GM19438 (cell line): ENCODE results near the gene SLC10A7.
"Not testable (repeated sequence)": the region's sequence is repeated elsewhere in the genome, so short reads cannot be mapped to it uniquely, and the experiment has no call there.

Experiments used
- ATAC-seq: cut with Tn5 transposase; IDR thresholded peaks from one replicate; pipeline ENCODE4 v1.9.1; 2021; ENCODE audit warnings: low read depth; ENCODE audit not compliant: unreplicated experiment

The SLC10A7 gene

DNA sequence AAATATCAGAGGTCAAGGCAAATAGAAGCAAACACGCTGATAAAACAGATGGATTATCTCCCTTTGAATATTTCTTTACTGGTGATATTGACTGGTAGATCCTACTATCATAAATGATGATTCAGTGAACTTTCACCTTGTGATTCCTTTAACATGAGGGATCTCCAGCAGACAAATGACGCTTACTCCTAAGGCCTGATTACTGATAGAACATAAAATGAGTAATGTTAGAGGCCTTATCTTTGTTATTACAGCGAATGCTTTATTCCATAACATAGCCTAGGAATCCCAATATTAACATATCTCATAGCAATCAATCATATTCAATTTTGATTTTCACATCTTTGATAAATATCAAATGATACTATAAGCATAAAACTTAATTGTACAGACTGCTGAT is 152.3 kb downstream of the SLC10A7 start:
- no peak for ATAC-seq

DNA sequence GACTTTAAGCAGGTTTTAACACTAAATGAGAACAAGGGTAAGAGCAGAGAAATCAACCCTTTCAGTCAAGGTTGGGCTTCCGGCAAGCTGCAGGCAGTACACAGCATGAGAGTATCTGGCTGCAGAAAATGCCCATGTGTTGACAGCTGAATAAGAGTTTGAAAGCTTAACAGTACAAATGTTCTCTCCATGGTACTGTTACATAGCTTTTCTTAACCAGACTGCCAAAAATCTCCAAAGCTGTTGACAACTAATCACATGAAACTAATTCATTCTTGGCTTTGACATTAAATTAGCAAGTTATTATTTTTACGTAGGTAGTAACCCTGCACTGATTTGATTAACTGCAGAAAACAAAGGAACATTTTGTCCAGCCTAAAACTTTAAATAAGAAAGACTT is 153.5 kb downstream of the SLC10A7 start:
- ATAC-seq: no peak

DNA sequence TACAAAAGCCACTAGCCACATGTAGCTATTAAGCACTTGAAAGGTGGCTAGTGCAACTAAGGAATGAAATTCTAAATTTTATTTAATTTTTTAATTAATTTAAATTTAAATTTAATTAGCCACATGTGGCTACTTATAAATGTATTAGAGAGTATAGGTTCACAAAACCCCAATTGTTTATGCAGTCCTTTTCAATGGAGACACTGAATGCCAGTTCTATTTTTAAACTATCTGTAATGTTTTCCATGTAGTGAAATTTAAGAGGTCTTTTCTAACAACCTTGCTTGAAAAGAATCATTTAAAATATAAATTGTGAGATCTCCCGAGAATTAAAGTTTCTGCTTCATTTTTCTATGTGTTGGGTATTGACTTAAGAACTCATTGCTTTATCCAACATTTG is 154.4 kb downstream of the SLC10A7 start:
- no peak for ATAC-seq

DNA sequence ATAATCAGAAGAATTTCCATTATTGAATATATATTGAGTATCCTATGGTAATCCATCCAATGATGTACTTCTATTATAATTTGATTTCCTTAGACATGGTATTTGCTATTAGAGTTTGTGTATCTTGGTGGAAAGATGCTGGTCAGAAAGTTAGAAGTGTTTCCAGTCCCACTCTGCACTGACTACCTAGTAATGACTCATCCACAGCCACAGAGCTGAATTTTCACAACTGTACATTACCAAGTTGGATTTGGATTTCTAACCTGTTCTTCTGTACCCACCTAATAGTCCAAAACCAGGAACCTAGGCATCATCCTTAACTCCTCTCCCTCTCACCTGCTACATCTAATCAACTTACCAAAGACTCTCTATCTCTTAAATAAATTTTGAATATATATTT is 162.0 kb downstream of the SLC10A7 start:
- ATAC-seq: no peak

DNA sequence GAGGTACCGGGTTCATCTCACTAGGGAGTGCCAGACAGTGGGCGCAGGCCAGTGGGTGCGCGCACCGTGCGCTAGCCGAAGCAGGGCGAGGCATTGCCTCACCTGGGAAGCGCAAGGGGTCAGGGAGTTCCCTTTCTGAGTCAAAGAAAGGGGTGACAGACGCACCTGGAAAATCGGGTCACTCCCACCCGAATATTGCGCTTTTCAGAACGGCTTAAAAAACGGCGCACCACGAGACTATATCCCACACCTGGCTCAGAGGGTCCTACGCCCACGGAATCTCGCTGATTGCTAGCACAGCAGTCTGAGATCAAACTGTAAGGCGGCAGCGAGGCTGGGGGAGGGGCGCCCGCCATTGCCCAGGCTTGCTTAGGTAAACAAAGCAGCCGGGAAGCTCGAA is 171.6 kb downstream of the SLC10A7 start:
- ATAC-seq: not testable (repeated sequence)

DNA sequence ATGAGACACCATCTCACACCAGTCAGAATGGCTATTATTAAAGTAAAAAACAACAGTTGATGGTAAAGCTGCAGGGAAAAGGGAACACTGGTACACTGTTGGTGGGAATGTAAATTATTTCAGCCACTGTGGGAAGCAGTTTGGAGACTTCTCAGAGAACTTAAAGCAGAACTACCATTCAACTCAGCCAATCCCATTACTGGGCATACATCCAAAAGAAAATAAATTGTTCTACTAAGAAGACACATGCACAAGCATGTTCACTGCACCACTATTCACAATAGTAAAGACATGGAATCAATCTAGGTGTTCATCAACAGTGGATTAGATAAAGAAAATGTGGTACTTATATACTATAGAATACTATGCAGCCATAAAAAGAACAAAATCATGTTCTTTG is 172.4 kb downstream of the SLC10A7 start:
- ATAC-seq: no peak

DNA sequence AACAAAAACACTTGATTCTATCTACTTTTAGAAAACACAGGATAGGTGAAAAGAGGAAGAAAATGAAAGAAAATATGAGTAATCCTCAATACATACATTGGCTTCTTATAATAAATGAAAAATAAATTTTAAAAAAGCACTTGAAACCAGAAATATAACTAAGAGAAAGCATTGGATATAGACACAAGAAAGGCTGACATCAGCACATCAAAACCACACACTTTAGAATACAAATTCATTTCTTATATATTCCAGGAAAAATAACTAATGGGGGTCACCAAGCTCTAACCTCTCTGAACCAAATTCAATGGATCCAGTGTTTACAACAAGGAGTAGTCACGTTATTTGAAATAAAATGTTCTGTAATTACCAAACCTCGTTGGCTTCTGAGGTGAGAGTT is 173.9 kb downstream of the SLC10A7 start:
- no peak for ATAC-seq

DNA sequence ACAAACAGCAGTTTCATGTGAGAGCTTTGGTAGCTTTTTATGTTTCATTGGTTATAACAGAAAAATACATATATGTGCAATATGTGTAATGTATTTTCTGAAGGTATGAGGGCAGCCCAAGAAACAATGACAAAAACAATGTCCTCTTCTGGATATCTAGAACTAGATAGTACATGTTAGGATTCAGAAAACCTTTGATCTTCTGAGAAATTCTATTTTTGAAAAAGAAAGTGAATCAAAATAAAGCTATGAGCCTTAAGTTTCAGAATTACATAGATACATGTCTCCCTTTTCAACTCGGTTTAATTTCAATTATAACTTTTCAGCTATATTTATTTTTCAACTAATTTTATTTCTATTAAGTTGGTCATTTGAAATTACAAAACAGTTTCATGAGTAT is 175.5 kb downstream of the SLC10A7 start:
- no peak for ATAC-seq

DNA sequence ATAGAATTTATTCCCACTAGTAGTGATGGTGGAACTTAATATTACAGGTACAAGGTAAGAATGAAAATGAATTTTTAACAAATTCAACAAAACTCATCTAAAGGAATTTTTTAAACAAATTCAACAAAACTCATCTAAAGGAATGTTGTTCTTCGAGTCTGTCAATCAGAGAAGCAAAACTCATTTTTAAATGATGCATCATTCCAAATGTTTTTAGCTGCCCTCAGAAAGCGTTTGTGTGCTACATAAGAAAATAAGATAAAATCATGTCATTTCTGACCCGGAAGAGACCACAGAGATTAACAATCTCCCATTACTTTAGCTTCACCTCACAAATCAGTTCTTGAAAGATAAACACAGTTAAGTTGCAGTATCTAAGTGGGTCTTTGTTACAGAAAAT is 178.0 kb downstream of the SLC10A7 start:
- no peak for ATAC-seq

DNA sequence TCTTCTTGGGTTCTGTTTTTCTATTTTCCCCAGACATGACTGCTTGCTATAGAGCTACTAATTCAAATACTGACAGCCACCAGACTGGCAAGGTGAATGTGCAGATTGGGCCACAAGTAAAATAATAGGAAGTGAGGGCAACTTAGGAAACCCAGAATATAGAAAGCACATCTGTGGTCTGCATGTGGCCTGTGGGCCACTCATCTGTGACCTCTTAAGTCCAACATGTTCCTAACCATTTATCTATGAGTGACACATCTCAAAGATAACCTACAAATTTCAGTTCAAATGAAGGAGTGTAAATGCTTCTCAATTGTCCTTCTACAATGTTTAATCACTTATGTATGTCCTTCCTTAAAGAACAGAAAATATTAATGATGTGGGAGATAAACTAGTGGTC is 178.5 kb downstream of the SLC10A7 start:
- peak; percentile 82 for ATAC-seq

DNA sequence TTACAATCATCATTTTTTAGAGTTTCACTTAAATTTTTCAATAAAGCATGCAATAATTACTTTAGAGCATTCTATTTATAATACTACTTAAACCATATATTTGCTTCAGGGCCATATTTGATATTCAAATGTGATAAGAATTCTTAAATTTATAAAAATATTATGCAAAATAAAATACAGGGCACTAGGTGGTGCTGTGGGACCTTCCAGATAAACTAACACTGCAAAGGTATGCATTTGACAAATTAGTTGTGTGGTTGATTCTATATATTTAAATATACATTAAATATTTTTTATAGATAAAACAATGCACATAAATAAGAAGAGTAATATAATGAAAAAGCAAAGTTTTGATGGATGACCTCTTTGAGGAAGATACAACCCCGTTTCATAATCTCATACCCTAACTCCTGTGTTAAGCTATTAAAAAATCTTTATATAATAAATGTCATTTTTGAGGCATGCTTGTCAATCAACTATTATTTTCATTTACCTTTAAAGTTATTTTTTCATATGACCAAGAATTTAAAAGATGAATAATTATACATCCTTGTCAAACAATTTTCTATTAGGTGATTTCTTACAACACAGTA is 179.0 kb downstream of the SLC10A7 start:
- ATAC-seq: no peak

DNA sequence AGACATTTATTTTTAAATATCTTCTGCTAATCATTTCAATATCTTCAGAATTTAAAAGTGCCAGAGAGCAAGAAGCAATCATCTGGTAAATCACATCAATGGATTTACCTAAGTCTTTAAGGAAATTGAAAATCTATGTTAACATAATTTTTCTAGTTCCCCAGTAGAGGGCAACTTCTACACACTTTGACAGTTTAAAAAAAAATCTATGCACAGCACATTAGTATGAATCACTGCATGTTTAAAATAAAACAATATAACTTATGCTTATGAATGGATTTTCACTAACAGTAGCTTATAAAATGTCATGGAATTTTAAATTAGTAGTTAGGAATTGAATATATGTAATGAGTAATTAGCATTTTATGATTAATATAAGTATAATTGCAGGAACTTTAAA is 180.9 kb downstream of the SLC10A7 start:
- ATAC-seq: no peak

DNA sequence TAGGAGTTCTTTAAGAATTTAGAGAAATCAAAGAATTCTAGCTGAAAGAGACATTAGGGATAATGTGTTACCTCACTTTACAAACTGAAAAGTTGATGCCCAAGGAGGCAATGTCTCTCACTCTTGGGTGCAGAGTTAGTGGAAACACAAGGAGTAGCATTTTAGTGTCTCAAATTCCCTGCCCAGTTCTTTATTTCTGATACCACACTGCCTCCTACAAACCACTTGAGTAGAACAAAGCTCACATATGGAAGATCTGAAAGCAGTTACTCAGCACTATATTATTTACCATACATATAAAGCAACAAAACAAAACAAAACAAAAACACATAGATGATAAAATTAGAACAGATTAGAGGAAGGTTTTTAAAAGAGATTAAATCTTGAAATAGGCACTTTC is 183.2 kb downstream of the SLC10A7 start:
- no peak for ATAC-seq

DNA sequence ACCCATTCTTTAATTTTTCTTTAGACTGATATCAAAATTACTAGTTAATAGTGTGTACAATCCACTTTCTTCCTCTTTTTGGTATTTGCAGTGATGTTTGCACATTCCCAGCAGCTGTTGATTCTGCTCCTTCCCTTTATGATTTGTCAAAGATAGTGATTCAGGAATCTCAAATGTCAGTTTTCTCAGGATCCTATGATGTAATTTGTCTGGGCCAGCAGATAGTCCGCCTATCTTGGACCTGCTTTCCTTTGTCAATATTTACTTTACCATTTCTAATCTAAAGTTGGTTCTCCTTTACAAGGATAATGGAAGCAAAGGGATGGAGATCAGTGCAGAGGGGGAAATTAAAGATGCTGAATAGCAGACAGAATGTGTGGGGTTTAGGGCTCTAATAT is 185.3 kb downstream of the SLC10A7 start:
- ATAC-seq: no peak

DNA sequence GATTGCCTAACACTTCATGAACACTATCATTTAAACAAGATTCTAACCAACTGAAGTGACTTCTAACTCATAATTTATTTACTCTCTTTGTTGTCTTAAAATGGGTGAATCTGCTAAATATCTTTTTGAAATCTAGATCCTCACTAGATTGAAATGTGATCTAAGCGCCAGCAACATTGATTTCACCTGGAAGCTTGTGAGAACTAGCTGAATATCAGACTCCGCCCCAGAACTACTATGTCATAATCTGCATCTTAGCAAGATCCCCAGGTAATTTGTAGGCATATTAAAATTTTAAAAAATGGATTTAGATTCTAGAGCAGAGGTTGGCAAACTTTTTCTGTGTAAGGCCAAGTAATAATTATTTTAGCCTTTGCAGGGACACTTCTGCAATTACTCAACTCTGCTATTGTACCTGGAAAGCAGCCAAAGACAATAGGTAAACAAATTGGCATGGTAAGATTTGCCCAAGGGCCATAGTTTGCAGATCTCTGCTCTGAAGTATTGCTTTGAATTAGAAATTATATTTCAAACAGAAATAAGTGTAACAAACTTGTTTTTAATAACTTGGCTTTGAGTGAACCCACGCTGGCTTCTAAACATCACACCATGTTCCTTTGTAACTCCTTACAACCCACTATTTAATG is 185.9 kb downstream of the SLC10A7 start:
- no peak for ATAC-seq

DNA sequence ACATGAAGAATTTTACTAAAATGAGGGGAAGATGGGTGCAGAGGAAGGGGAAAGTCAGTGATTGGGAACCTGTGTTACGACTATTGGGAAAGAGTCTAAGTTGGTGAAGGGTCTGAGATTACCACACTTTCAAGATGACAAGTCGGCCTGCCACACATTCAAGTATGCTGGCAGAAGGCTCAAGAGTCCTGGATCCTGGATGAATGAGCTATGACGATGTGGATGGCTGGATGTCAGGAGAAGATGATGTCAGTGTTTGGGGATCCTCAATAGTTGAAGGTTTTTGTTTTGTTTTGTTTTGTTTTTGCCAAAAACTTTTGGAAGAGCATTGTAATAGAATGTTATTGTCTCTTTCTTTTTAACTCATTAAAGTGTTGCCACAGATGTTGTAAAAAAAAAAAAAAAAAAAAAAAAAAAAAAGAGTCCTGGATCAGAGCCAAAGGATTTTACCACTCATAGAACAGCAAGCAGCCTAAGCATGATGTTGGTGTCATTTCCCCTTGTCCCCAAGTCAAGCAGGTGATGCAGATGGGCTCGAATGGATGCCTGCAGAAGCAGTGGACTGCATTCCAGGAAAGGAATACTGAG is 186.8 kb downstream of the SLC10A7 start:
- no peak for ATAC-seq

DNA sequence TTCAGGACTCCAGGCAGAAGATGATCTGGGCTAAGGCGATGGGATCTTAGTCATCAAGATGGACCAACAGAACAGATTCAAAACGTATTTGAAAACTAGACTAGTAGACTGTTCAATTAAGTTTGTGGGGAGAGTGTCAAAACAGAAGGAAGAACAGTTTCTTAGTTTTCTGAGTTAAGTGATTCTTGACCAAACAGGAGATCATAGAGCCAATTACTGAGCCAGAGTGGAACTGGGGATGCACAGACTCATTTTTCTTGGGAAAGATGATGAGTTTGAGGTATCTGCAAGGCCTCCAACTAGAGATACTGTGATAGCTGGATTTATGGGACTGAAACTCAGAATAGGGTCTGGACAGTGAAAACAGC is 187.9 kb downstream of the SLC10A7 start:
- no peak for ATAC-seq

DNA sequence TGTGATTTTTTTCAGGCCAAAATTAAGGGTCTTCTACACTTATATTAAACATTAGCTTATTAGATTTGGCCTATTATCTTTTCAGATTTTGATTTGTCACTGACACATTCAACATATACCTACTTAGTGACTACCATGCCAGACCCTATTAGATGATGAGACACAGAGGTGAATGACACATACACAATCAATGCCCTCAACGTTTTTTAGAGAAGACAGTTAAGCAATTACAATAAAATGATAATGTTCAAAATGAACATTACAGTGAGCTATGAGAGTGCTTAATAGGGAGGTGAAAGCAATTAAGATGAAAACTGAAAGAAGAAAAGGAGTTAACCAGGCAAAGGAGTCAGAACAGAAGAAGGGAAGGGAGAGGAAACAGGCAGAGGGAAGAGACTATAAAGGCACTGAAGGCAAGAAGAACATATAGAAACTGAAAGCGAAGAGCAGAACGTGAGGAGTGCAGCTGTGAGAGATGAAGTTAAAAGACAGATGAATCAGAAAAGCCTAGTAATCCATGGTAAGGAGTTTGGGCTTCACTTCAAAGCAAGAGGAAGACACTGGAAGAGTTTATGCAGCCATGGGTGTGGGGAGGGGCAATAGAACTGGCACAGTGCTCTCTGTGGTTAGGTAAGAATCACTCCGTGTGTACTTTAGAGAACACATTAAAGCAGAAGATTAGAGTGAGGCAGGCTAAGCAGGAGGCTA is 188.4 kb downstream of the SLC10A7 start:
- ATAC-seq: peak; percentile 94

DNA sequence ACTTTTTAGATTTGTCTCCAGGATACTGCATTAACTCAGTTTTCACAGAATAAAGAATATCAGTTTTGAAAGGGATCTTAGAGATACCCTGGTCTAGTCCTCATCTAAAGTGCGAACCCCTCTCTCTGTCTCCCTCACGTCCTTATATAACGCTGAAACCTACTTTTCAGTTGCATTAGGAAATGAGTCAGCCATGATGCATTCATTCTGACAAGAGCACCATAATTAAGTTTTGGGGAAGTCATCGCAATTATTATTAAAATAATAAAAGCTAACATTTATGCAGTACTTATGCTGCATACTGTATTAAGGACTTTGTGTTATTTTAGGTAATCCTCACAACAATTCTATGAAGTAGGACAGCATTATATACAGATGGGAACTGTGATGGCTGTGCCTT is 191.3 kb downstream of the SLC10A7 start:
- ATAC-seq: no peak

DNA sequence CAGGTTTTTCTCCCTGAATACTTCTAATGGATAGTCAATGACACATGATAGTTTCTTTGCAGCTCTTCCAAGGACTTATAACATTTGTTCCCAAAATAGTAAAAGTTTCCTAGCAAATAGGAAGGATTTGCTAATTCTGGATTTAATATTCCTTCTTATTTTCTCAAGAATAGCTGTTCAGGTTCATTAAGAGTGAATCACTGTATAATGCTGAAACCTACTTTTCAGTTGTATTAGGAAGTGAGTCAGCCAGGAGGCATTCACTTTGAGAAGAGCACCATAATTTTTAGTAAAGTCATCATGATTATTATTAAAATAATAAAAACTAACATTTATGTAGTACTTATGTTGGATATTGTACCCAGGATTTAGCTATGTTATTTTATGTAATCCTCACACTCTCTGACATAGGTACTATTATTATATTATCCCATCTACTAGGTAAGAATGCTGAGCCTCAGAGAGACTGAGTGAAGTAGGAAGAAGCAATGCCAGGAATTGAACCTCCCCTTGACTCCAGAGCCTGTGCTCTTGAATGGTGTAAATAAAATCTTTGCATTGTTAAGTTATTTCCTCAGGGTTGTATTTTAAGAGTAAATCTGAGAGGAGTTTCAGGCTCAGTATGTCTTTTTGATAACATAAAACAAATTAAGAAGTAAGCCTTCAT is 192.6 kb downstream of the SLC10A7 start:
- no peak for ATAC-seq
